Thyroid gland (tissue), 4 donors: ENCODE results near the gene TSPAN10.

Experiments used
- POLR2A ChIP-seq, 2 donors: fragments of 450-650 bp; IDR thresholded peaks; one replicate each; pipeline ENCODE4 v1.6.1; 2017; ENCODE audit warnings: antibody characterized with exemption in 2 of 2, mild to moderate bottlenecking in 2 of 2, moderate library complexity in 1 of 2
- TF ChIP-seq, protein P1 (sequence below), 6 experiments: fragments of 200-600 bp in 3 of 6; fragments of 450-650 bp in 3 of 6; sonication (generic) in 3 of 6; IDR thresholded peaks; one replicate each; pipeline ENCODE4 v1.5.1; 2016 to 2019; ENCODE audit warnings: antibody characterized with exemption in 6 of 6, mild to moderate bottlenecking in 2 of 6, inconsistent platforms in 1 of 6, moderate library complexity in 1 of 6

DNA sequence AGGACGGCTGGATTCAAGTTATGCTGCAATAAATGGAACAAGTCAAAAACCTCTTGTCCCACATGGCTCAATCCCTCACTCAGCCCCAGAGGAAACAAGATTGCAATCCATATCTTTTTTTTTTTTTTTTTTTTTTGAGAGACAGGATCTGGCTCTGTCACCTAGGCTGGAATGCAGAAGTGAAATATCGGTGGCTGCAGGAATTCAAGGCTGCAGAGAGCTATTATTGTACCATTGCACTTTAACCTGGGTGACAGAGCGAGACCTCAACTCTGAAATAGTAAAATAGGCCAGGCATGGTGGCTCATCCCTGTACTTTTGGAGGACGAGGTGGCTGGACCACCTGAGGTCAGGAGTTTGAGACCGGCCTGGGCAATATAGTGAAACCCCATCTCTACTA lies 22.0 kb downstream of the TSPAN10 start:
- TF ChIP-seq, protein P1, sequence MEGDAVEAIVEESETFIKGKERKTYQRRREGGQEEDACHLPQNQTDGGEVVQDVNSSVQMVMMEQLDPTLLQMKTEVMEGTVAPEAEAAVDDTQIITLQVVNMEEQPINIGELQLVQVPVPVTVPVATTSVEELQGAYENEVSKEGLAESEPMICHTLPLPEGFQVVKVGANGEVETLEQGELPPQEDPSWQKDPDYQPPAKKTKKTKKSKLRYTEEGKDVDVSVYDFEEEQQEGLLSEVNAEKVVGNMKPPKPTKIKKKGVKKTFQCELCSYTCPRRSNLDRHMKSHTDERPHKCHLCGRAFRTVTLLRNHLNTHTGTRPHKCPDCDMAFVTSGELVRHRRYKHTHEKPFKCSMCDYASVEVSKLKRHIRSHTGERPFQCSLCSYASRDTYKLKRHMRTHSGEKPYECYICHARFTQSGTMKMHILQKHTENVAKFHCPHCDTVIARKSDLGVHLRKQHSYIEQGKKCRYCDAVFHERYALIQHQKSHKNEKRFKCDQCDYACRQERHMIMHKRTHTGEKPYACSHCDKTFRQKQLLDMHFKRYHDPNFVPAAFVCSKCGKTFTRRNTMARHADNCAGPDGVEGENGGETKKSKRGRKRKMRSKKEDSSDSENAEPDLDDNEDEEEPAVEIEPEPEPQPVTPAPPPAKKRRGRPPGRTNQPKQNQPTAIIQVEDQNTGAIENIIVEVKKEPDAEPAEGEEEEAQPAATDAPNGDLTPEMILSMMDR (IDR thresholded peaks at IDR 0.05): no peak
- TF ChIP-seq POLR2A (IDR thresholded peaks at IDR 0.05): no peak
